Measurements from ENCODE around the gene CGB8. TPM values are rescaled to one million over a fixed set of nuclear protein-coding genes. Genes with fewer than 3 reads are reported as not detected.
"Not testable (repeated sequence)": the region's sequence is repeated elsewhere in the genome, so short reads cannot be mapped to it uniquely, and the experiment has no call there.

CGB8 gene
- total RNA-seq, 1 donor from 2014 or later = not detected

DNA sequence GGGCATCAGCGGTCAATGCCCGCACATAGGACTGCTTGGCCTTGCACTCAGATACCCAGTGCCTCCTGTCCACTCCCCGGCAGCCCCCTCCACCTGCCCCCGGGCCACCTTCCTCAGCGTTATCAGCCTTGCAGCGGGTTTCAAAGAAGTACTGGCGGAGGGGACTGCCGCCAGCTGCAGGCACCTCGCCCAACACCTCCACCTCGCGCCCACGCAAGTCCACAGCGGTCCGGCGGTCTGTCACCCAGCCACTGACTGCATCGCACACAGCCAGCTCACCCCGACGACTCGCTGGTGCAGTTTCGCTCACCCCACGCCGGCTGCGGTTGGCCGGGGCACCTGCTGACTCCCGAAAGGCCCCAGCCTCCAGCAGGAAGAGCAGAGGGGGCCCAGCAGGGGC lies 12.5 kb upstream of the CGB8 start:
- TF ChIP-seq CTCF (IDR thresholded peaks at IDR 0.05) = no peak
- Histone ChIP-seq H3K4me1 (peaks cover 8 to 13% of the 10 kb centered on the region in 2 donors), H3K27me3 (peaks cover 3% of the 10 kb centered on the region), H3K9me3 (no peaks in the 10 kb centered on the region), H3K4me3 (no peak overlapping the region), H3K36me3 (no peaks in the 10 kb centered on the region), H3K27ac (no peak overlapping the region)
- DNase-seq (ENCODE audit: low spot score in 2 of 2) = no peak
- intact Hi-C loops (cut with DNase I) = no loop called here

DNA sequence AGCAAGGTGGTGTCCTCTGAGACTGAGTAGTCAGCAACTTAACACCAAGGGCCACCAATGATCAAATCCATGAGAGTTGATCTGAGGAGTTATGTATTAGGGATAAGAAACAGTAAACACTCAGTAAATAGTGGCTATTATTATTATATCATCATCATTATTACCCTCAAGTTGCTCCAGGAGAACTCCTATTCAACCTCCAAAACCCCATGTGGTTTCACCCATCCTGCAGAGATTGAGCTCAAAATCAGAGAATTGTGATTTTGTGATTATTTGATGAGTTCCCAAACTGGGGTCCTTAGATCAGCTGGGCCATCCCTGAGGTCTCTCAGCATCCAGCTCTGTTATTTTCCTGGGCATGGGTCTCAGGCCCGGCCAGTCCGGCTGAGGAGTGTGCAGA lies 12.1 kb upstream of the CGB8 start:
- H3K27ac ChIP-seq = no peak overlapping the region
- H3K9me3 ChIP-seq = no peaks in the 10 kb centered on the region
- H3K27me3 ChIP-seq = peaks cover 3% of the 10 kb centered on the region
- H3K4me3 ChIP-seq = no peak overlapping the region
- no peak for TF ChIP-seq CTCF (IDR thresholded peaks at IDR 0.05)
- intact Hi-C loops (cut with DNase I) = no loop called here
- no peak for DNase-seq (ENCODE audit: low spot score in 2 of 2)
- no peaks in the 10 kb centered on the region for H3K36me3 ChIP-seq
- peaks cover 8 to 13% of the 10 kb centered on the region in 2 donors for H3K4me1 ChIP-seq

- H3K4me3 ChIP-seq = no peak overlapping the region
- no peaks in the 10 kb centered on the region for H3K36me3 ChIP-seq
- H3K9me3 ChIP-seq = no peaks in the 10 kb centered on the region
- H3K4me1 ChIP-seq = peaks cover 8 to 10% of the 10 kb centered on the region in 2 donors
- no peak for DNase-seq (ENCODE audit: low spot score in 2 of 2)
- no peak for TF ChIP-seq CTCF (IDR thresholded peaks at IDR 0.05)
- peaks cover 3% of the 10 kb centered on the region for H3K27me3 ChIP-seq
- intact Hi-C loops (cut with DNase I) = no loop called here
- H3K27ac ChIP-seq = no peak overlapping the region
Observed at GRCh38 chr19:49059053-49059452, 10.1 kb upstream of the CGB8 start.

DNA sequence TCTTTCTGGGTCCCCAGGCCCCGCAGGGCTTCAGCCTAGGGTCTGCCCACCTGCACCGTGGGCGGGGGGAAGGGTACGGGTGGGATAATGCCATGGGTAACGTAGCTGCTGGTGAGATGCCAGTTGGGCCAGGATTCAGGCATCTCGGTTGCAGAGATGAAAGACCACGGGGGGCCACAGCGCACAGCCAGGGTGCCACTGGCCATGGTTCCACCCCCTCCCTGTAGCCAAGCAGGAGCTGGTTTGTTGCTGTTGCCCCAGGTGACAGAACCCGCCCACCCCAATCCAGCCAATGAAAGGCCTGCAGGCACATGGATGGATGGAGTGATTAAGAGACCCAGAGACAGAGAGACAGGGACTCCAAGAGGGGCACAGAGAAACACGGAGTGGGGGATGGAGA lies 9.7 kb upstream of the CGB8 start:
- no peak for DNase-seq (ENCODE audit: low spot score in 2 of 2)
- Histone ChIP-seq H3K4me3 (no peak overlapping the region), H3K9me3 (no peaks in the 10 kb centered on the region), H3K36me3 (no peaks in the 10 kb centered on the region), H3K27ac (no peak overlapping the region), H3K27me3 (peaks cover 3% of the 10 kb centered on the region), H3K4me1 (peaks cover 8 to 10% of the 10 kb centered on the region in 2 donors)
- no peak for TF ChIP-seq CTCF (IDR thresholded peaks at IDR 0.05)
- intact Hi-C loops (cut with DNase I) = no loop called here

DNA sequence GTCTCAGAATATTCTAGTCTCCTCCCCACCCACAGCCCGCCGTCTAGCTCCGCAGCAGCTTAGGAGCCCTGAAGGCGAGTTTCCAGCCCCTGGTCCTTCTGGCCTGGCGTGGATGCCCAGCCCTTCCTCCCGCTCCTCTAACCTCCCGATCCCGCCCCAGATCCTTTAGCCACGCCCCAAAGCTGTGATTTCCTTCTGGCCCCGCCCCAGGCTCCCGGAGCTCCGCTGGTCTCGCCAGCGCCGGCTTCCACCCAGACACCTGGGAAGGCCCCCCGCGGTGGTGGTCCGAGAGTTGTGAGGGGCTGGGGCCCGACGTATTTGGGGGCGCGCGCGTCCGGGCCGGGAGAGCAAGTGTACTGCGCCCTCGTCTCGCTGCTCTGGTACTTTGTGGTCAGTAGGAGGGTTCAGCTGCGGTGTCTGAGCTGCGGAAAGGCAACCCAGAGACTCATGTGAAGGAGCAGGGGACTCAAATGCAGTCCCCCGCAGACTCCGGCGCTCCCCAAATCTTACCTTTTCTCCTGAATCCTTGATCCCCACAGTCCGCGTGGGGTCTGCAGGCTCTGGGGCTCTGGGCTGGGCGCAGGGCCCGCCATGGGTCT lies 8.8 kb upstream of the CGB8 start, which contains the start of gene CGB7:
TSS of gene CGB7 (minus strand) at position 114 of the 599 bp plus-strand sequence. CDS start 2,374 bp downstream, outside the sequence.
- H3K4me1 ChIP-seq = peaks cover 8 to 10% of the 10 kb centered on the region in 2 donors
- no peaks in the 10 kb centered on the region for H3K9me3 ChIP-seq
- DNase-seq (ENCODE audit: low spot score in 2 of 2) = peak in 1 of 2 donors; percentile 74
- H3K27ac ChIP-seq = no peak within 1 kb of the TSS
- H3K4me3 ChIP-seq = peak within 1 kb of the TSS; percentile 62
- no peak for TF ChIP-seq CTCF (IDR thresholded peaks at IDR 0.05)
- no peaks in the 10 kb centered on the region for H3K36me3 ChIP-seq
- intact Hi-C loops (cut with DNase I) = no loop called here
- peaks cover 3% of the 10 kb centered on the region for H3K27me3 ChIP-seq

- H3K27ac ChIP-seq; H3K36me3 ChIP-seq; H3K27me3 ChIP-seq; intact Hi-C loops (cut with DNase I); H3K9me3 ChIP-seq; DNase-seq (ENCODE audit: low spot score in 2 of 2): not testable (repeated sequence)
- Histone ChIP-seq H3K4me1 (peaks cover 8 to 10% of the 10 kb centered on the region in 2 donors), H3K4me3 (peak overlapping the region; percentile 62)
Observed at GRCh38 chr19:49056902-49057596, 8.1 kb upstream of the CGB8 start.

Measured in ascending aorta (tissue), 2 donors.